Nephron (organoid): ENCODE measurements around the gene ZPR1.

Source experiments
- H3K27ac Mint-ChIP-seq, 3 experiments: 2 replicates each; pipeline ENCODE4 v1.8.0; 2020; ENCODE audit warnings: mixed read lengths in 3 of 3, mild to moderate bottlenecking in 2 of 3, moderate library complexity in 1 of 3
- H3K27me3 Mint-ChIP-seq: 2 replicates; pipeline ENCODE4 v1.8.0; 2021; ENCODE audit warnings: low read depth, mild to moderate bottlenecking, moderate library complexity, mixed read lengths
- H3K36me3 Mint-ChIP-seq: 2 replicates; pipeline ENCODE4 v1.8.0; 2020; ENCODE audit warnings: low read depth, mixed read lengths
- H3K4me1 Mint-ChIP-seq: 2 replicates; pipeline ENCODE4 v1.8.0; 2020; ENCODE audit warnings: mixed read lengths
- H3K4me3 Mint-ChIP-seq, 3 experiments: 2 replicates each; pipeline ENCODE4 v1.8.0; 2020; ENCODE audit warnings: mild to moderate bottlenecking in 3 of 3, mixed read lengths in 3 of 3, moderate library complexity in 2 of 3
- H3K9me3 Mint-ChIP-seq: 2 replicates; pipeline ENCODE4 v1.8.0; 2020; ENCODE audit warnings: mixed read lengths
- CTCF ChIP-seq, 3 experiments: fragments of 200-600 bp; sonication (generic); IDR thresholded peaks; one replicate each; pipeline ENCODE4 v1.5.0; 2021; ENCODE audit warnings: antibody characterized with exemption in 3 of 3; ENCODE audit not compliant: unreplicated experiment in 3 of 3

The ZPR1 gene

DNA sequence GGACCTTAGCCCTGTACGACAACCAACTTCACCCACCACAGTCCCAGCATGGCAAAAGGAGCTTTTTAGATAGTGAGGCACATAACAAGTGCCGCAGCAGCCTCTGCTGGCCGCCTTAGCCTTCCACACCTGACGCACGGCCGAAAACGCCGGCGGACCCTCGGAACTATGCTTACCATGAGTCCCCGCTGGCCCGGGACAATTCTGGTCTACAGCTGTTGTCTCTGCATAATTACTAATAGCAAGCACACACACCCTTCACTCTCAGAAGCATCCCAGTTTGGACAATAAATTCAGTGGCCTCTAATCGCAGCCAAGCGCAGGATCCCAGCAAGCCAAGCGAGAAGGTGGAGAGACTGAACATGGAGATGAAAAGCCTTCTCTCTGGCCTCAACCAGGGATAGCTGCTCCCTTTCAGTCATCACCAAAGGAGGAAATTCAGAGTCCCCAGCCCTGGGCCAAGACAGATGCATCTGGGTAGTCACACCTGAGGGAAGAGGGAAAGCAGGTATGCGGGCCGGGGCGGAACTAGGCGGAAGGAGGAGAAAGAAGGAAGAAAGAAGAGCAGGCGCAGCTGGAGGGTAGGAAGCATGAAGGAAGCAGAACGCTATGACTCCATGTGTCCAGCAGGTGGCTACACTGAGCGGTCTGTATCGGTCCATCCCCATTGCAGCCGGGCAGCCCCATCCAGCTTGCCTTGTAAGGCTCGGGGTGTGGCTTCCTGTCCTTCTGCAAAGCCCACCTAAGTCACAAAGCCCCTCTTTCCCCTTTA lies 55.4 kb downstream of the ZPR1 start:
- H3K27me3 Mint-ChIP-seq: peaks cover 15% of the 10 kb centered on the region
- peak overlapping the region in 2 of 3 experiments; percentile 25 to 37 for H3K4me3 Mint-ChIP-seq
- peak; percentile 69 to 84 (median 74) for TF ChIP-seq CTCF (IDR thresholded peaks at IDR 0.05; ENCODE audit: unreplicated experiment in 3 of 3)
- H3K36me3 Mint-ChIP-seq: no peaks in the 10 kb centered on the region
- H3K27ac Mint-ChIP-seq: peak overlapping the region in 1 of 3 experiments; percentile 60
- peaks cover 25% of the 10 kb centered on the region for H3K4me1 Mint-ChIP-seq
- no peaks in the 10 kb centered on the region for H3K9me3 Mint-ChIP-seq

GRCh38 chr11:116731821-116732220 lies 56.0 kb downstream of the ZPR1 start:
- no peaks in the 10 kb centered on the region for H3K9me3 Mint-ChIP-seq
- H3K27me3 Mint-ChIP-seq: peaks cover 18% of the 10 kb centered on the region
- H3K4me1 Mint-ChIP-seq: peaks cover 25% of the 10 kb centered on the region
- no peak overlapping the region for H3K4me3 Mint-ChIP-seq
- TF ChIP-seq CTCF (IDR thresholded peaks at IDR 0.05; ENCODE audit: unreplicated experiment in 3 of 3): no peak
- no peak overlapping the region for H3K27ac Mint-ChIP-seq
- H3K36me3 Mint-ChIP-seq: no peaks in the 10 kb centered on the region

DNA sequence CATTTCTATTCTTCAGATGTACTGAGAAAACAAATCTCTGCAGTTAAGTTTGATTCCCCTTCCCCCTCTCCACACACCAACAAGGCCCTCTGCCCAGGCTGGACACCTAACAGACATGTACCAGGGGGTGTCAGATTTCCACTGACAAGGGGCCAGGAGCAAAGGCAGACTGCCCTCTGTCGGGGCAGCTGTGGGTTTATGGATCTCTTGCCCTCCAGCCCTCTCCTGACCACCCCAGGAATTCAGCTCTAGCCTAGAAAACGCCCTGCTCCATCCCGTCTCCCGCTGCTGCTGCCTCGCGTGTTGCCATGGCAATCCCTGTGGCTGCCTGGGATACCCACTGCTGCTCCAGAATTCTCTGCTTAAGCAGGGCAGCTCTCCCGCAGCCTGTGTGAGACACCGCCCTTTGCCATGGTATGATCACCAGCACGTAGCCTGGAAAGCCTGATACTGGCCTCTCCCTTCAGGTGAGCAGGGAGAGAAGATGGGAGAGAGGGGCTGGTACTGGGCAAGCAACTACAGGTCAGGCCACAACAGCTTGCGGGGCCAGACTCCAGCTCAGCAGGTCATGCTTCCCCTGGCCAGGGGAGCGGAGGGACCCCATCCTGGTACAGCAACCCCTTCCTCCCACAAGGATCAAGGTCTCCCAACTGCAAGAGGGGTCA lies 56.6 kb downstream of the ZPR1 start:
- TF ChIP-seq CTCF (IDR thresholded peaks at IDR 0.05; ENCODE audit: unreplicated experiment in 3 of 3): no peak
- no peaks in the 10 kb centered on the region for H3K9me3 Mint-ChIP-seq

DNA sequence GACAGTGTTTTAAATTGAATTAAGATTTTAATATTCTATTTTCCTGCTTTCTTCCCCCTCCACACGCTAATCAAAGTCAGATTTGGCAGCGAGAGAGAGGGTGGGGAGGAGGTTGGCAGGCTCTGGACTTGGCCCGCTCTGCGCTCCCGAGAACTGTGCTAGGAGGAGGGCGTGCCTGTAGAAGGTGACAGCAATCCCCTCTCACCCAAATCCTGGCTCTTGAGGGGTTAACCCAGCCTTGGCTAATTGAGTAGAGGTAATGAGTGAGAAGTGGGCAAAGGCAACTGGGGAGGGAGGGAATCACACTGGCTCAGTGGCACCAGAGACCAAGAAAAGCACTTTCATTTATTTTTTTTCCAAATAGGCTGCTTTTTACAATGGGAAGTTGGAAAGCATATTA lies 57.2 kb downstream of the ZPR1 start:
- peaks cover 25% of the 10 kb centered on the region for H3K27me3 Mint-ChIP-seq
- peaks cover 25% of the 10 kb centered on the region for H3K4me1 Mint-ChIP-seq
- no peak overlapping the region for H3K4me3 Mint-ChIP-seq

More for the DNA sequence above, 56.6 kb downstream of the ZPR1 start:
- Mint-ChIP-seq H3K27me3 (peaks cover 24% of the 10 kb centered on the region), H3K4me3 (no peak overlapping the region), H3K27ac (no peak overlapping the region), H3K4me1 (peaks cover 25% of the 10 kb centered on the region), H3K36me3 (no peaks in the 10 kb centered on the region)

GRCh38 chr11:116730241-116730561 lies 57.6 kb downstream of the ZPR1 start:
- TF ChIP-seq CTCF (IDR thresholded peaks at IDR 0.05; ENCODE audit: unreplicated experiment in 3 of 3): no peak
- H3K4me3 Mint-ChIP-seq: no peak overlapping the region

More for the DNA sequence above, 57.2 kb downstream of the ZPR1 start:
- no peak overlapping the region for H3K27ac Mint-ChIP-seq
- H3K9me3 Mint-ChIP-seq: no peaks in the 10 kb centered on the region
- no peak for TF ChIP-seq CTCF (IDR thresholded peaks at IDR 0.05; ENCODE audit: unreplicated experiment in 3 of 3)
- H3K36me3 Mint-ChIP-seq: no peaks in the 10 kb centered on the region

More at GRCh38 chr11:116730241-116730561, 57.6 kb downstream of the ZPR1 start:
- H3K4me1 Mint-ChIP-seq: peaks cover 25% of the 10 kb centered on the region
- H3K27me3 Mint-ChIP-seq: peaks cover 28% of the 10 kb centered on the region
- H3K9me3 Mint-ChIP-seq: no peaks in the 10 kb centered on the region
- no peak overlapping the region for H3K27ac Mint-ChIP-seq
- no peaks in the 10 kb centered on the region for H3K36me3 Mint-ChIP-seq
